NCI-H748 (cell line): ENCODE measurements around the gene CRYBA4.

Experiments
- DNase-seq: peaks from one replicate; lab custom pipeline; 2025; ENCODE audit not compliant: unreplicated experiment; lab: John Stamatoyannopoulos, UW

Gene CRYBA4

DNA sequence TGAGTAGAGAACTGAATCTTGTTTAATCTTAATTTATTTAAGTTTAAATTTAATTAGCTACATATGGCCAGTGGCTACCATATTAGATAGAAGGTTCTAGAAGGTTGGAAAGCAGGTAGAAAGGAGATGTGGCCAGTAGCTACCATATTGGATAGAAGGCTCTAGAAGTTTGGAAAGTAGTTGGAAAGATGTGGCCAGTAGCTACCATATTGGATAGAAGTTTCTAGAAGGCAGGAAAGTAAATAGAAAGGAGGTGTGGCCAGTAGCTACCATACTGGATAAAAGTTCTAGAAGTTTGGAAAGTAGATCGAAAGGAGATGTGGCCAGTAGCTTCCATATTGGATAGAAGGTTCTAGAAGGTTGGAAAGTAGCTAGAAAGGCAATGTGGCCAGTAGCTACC, 2.2 kb downstream of the CRYBA4 start:
- no peak for DNase-seq

DNA sequence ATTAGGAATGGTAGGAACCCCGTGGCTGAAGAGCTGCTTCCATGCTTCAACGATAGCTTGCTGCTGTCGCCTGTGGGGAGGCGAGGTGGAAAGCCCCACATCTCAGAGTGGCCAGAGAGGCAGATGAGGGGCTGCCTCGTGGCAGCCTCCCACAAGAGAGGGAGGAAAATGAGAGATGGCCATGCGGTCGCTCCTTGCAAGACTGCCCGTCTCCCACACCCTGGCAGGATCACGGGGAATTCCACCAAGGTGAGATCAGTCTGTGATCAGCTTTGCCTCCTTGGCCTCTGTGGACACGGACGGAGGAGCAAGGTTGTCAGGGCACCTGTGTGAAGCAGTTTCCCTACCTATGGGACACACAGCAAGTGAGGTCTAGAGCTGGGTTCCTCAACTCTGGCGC, 3.0 kb downstream of the CRYBA4 start:
- DNase-seq = no peak

DNA sequence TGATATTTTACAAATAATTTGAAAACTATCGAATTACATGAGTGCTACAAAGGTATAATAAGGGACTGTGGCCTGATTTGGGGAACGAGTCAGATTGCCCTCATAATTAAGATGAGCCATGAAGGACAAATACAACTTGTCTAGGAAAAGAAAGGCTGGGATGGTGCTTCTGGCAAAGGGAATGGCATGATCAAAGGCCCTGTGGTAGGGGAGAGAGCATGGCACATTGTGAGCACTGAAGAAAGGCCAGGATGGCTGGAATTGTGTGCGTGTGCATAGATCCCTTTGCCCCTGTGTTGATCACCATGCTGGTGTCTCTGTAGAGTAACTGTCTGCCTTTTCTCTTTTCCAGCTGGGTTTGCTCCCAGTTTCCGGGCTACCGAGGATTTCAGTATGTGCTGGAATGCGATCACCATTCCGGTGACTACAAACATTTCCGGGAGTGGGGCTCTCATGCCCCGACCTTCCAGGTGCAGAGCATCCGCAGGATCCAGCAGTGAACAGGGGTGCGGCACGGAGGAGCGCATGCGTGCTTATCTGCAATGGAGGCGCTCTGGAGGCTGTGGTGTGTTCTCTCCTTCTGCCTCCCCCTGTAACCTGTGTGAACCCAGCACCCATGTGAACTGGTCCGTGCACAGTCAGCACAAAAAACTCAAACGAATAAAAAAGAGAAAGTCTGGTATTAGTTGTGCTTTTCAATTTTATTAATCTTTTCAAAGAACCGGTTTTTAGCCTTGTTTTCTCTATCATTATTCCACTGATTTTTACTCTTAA, 8.4 kb downstream of the CRYBA4 start:
- no peak for DNase-seq

DNA sequence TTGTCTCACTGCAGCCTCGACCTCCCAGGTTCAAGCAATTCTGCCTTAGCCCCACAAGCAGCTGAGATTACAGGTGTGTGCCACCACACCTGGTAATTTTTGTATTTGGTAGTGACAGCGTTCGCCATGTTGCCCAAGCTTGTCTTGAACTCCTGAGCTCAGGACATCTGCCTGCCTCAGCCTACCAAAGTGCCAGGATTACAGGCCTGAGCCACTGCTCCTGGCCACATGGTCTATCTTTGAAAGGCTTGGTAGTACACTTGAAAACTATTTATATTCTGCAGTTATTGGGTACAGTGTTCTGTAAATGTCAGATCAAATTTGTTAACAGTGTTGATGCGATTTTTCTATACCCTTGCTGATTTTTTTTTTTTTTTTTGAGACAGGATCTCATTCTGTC, 9.5 kb downstream of the CRYBA4 start:
- no peak for DNase-seq

DNA sequence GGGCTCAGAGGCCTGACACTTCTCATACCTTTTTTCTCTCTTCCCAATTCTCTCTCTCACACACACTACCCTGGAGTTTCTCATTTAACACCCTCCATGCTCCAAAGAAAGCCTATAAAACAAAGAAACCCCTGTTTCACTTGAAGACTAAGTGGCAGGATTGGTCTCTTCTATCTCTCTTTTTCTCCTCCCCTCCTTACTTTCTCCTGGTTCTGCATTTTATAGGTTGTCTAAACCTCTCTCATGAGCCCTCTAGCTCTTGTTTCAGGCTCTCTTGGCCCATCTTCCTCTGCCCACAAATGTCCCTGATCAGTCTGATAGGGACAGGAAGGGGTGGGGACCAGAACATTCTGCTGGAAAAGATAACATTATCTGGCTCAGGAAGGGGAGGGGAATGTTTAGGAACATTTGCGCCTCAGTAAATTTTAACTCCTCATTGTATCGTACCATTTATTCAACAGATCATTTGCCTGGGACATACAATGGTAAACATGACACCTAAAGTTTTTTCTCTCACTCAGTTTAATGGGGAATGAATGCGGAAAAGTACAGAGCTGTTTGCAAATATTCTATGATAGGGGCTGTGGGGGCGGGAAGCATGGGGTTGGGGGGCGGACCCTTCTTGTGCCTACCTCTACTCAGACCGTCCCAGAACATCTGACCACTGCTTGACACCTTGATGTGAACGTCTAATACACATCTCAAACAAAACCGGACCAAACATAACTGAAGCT, 10.8 kb downstream of the CRYBA4 start:
- DNase-seq = no peak

DNA sequence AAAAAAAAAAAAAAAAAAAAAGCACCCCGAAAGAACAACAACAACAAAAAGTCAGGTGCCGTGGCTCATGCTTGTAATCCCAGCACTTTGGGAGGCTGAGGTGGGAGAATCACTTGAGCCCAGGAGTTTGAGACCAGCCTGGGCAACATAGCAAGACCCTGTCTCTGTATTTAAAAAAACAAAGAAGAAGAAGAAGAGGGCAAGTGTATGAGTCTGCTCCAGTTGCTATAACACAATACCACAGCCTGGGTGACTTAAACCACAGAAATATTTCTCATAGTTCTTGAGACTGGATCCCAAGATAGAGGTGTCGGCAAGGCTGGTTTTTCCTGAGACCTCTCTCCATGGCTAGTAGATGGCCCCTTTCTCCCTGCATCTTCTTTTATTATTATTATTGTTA, 12.4 kb downstream of the CRYBA4 start:
- DNase-seq = no peak

DNA sequence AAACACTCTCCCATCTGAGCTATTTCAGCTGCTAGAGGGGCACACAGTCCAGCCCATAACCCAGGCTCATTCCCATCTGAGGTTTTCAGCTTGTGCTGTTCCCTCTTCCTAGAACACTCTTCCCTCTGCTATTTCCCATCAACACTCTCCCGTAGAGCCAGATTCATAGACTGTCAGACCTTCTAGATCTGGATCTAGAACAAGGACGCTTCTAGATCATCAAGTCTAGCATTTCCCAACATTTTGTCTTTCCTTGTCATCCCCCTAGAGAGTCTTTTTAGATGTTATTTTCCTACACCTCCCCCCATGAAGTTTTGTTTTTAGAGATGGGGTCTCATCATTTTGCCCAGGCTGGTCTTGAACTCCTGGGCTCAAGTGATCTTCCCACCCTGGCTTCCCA, 13.4 kb downstream of the CRYBA4 start:
- no peak for DNase-seq

DNA sequence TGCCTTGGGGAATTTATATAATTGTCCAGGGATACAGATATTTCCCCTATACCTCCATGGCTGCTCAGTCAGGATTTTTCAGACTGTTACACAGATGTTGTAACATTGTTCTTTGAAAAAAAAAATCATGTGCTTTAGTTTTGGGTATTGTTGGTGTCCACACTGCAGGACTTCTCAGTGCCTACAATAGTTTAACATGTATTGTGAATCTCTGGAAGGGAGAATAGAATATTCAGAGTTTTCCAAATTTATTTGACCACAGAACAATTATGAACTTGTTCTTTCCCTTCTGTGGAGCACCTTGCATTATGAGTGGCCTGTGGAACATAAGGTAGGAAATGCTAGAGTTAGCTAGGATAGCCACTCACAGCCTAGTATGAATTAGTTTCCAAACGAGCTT, 14.5 kb downstream of the CRYBA4 start:
- DNase-seq = no peak

DNA sequence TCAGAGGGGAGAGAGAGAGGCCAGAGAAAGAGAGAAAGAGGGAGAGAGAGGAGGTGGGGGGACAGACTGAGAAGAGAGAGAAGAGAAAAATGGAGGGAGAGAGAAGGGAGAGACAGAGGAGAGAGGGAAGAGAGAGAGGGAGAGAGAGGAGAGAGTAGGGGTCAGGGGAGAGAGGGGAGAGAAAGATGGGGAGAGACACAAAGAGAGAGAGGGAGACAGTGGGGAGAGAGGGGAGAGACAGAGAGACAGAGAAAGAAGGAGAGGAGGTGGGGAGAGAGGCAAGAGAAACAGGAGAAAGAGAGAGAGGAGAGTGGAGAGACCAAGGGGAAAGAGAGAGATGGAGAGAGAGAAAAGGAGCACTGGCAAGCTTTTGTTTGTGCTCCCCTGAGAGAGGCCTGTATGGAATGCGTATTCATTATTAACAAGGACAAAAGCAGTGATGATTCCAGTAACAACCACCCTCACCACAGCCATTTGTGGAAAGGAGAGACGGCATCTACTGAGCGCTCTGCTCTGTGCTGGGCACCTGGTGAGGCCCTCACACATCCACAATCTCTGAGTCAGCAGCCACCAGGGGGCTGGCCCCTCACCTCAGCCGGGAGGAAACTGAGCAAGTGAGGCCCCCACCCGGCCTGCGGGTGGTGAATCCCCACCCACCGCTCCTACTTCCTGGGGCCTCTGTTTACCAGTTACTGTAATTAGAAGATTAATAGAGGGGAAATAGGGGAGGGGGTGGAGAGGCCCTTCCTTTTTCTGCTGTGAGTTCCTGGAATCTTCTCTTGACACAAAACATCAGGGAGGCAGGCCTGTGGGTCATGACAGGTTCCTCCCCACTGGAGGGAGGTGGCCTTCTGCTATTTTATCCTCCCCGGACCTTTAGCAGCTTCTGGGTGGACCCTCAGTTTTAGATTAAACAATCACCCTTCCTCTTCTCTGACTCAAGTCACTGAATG, 21.0 kb downstream of the CRYBA4 start:
- DNase-seq = peak; percentile 39

DNA sequence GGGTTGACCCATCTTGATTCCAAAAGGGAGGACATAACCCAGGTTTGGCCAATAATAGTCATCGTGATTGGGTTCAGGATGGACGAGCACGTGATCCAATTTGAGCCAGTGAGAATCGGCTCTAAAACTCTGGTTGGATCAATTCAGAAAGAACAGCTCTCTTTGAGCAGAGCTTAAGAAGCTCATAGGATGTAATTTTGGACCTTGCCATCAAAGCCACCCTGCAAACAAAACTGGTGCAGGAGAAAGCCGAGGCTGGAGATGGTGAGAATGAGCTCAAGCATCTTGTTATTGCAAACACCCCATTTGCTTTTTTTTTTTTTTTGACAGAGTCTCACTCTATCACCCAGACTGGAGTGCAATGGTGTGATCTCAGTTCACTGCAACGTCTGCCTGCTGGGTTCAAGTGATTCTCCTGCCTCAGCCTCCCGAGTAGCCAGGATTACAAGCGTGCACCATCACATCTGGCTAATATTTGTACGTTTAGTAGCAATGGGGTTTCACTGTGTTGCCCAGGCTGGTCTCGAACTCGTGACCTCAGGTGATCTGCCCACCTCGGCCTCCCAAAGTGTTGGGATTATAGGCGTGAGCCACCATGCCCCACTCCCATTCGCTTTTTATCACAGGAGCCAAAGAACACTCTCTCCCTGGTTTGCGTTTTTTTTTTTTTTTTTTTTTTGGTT, 21.8 kb downstream of the CRYBA4 start:
- DNase-seq = no peak

DNA sequence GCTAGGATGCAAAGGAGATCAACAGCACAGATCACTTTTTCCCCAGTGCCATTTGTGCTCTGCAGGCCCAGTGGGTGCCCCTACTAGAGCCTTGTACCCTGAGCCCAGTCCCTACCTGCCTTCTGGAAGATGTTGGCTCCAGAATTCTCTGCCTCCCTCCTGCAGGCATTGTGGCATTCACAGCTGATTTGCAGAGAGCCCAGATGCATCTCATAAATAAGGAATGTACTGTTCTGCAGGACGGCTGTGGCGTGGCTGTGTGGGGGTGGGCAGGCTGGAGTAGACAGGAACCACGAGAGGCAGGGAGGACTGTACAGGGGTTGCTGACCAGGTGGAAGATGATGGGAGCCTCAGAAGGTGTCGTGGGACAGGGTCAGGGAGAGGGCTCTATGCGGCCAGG, 24.4 kb downstream of the CRYBA4 start:
- peak; percentile 52 for DNase-seq

DNA sequence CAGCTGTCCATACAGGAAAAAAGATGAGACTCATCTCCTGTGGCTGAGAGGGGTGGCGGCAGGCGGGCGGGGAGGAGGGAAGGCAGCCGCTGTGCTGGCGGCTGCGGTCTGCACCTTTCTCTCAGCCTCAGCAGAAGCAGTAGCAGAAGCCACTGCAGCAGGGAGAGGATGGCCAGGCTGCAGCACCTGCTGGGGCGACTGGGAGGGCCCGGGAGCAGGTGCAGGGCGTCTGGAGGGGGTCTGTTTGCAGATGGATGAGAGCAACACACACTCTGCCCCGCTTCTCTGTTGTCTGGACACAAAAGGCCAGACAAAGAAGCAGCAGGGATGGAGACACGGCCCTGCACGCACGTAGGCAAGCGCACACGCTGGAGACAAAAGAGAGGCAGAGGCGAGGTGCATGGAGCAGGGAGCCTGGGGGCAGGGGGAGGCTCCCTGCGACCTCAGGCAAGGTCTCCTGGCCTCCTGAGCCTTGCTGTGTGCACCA, 26.3 kb downstream of the CRYBA4 start:
- DNase-seq = peak; percentile 98

DNA sequence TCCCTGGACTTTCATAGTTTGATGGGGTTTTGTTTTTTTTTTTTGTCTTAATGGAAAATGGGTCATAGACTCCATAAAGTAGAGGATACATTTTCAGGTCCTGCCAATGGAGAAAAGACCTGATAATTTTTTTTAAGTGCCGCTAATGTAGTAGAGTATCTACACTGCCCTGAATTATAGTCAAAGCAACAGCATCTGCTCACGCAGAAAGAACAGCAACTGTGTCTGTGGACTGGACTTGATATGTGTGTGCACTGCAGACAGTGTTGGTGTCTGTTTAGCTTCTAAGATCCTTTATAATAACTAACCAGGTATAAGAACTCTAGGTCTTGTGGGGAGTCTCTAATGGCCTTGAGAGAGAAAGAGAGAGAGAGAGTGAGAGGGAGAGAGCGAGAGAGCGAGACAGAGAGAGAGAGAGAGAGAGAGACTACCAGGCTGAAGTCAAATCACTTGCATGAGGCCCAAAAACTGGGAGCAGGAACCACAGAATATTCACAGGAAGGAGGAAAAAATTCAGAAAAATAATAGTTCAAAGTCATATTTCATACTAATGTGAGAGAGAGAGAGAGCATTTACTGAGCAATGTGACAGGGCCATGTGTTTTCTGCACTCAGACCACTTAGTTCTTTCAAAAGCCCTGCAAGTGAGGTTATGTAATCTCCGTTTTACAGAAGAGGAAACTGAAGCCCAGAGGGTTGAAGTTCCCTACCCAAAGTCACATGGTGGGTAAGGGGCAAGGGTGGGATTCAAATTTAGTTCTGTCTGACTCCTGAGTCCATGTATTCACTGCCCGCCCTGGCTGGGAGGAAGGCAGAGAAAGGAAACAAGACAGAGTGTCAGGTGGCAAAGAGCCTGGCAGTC, 27.0 kb downstream of the CRYBA4 start:
- peak; percentile 32 for DNase-seq

DNA sequence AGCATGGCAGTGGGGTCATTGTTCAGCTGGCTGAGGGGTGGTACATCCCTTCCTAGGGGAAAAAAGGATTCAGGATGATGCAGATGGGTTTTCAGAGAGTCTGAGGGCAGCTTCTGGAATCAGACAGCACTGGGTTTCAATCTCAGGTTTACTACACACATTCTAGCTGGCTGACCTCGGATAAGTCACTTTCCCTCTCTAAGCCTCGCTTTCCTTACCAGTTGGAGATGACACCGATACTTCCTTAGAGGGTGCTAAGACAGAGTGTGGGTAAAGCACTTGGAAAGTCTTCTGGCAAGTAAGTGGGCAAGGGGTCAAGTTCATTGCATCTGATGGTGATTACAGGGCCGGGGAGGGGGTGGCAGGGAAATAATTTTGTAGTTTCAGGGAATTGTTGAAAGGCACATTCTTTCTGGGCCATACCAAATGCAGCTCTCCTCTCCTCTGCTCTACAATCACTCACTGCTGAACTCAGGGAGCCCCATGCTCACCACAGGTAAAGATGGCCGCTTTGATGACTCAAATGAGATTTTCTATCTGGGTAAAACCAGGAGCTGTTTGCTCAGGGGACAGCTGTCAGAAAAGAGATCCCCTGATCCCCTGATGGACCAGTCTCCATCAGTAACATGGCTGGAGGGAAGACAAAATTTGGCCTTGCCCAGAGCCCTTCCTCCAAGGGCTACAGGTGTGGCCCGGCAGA, 29.1 kb downstream of the CRYBA4 start:
- DNase-seq = no peak

DNA sequence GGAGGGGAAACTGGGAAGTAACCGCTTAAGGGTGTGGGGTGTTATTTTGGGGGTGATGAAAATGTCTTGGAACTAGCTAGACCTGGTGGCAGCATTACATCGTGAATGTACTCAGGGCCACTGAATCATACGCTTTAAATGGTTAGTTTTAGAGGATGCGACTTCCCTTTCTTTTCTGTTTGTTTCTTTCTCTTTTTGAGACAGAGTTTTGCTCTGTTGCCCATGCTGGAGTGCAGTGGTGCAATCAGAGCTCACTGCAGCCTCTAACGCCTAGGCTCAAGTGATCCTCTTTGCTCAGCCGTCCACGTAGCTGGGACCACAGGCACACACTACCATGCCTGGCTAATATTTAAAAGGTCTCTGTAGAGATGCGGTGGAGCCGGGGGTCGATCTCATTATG, 30.1 kb downstream of the CRYBA4 start:
- DNase-seq = no peak

DNA sequence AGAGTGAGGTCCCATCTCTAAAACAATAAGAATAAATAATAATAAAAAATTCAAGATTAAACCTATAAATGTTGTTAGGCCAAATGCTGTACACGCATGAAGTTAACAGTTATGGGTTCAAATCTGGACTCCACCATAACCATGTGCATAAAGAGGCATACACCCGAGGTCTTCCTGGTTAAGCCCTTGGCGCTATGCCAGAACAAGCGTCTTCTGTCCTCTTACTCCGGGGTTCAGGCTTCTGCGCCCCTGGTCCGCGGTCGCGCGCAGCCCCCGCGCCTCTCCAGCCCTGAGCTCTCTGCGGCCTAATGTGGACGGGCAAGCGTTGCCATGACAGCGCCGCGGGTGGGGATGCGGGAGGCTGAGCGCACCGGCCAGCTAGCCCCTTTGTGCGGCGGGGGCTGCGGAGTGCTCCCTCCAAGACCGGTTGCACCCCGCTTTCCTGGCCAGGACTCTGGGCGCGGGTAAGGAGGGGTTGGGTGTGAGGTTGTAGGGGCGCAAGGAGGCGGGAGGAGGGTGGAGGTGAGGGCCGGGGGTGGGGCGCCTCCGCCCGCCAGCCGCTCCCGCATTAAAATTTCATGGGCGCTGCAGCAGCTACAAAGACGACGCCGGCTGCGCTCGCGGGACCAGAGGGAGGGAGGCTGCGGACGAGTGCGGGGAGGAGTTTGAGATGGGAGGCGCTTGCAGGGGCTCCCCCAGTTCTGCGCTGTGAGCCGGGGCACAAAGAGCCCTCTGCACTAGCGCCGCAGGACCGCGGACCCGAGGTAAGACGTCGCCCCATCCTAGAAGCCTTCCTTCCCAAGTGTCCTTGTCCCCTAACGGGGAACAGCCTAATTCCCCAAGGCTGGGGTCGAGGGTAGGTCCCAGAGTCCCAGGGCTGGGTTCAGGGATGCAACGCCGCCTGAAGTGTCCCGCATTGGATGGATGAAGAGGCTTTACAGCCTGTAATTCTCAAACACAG, 35.4 kb downstream of the CRYBA4 start, which contains the start of gene MIAT:
Gene MIAT, plus strand, starts transcription at position 698 of the 961 bp plus-strand sequence.
- DNase-seq = peak; percentile 72

DNA sequence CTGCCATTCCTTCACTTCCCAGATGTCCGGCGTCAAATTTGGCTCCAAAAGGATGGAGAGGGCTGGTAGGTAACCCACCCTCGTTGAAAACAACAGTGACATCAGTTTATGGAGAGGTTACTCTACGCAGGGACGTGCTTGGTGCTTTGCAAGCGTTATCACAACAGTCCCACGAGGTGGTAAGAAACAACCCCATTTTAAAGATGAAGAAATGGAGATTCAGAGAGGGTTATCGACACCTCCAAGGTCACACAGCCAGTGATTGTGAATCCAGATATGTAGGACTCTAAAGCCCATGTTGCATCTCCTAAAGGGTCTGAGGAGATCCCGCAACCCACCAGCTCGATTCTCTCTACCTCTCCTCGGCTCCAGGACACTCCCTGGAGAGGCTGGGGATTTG, 36.4 kb downstream of the CRYBA4 start:
- DNase-seq = peak; percentile 40
